NCI-H2171 treated with DMSO at 0.1 percent for 48 hours (cell line): ENCODE results near the gene MS4A7.

Experiments used
- DNase-seq: peaks from one replicate; lab custom pipeline; 2025; lab: John Stamatoyannopoulos, UW

The MS4A7 gene

DNA sequence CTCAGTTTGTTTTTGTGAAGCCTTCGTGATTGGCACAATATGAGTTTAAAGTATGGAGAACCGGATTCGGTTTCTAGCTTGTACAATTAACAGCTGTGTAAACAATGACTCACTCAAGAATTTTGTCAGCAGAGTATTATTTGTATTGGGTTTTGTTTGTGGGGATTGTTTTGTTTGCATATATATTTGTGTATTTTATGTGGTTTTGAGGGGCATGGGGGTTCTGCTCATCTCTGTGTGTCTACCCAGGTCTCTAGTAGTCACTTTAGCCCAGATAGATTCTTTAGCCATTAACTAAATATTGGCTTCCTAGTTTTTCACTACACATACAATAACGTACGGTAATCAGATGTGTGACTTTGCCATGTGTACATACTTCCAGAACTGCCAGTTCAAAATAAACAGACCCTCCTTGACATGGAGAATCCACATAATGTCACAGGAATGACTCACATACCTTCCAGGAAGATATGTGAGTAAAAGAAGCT lies 7.5 kb upstream of the MS4A7 start:
- no peak for DNase-seq

- no peak for DNase-seq
Observed at GRCh38 chr11:60371386-60371785, 6.9 kb upstream of the MS4A7 start.

- no peak for DNase-seq
Observed at GRCh38 chr11:60371854-60372253, 6.5 kb upstream of the MS4A7 start.

DNA sequence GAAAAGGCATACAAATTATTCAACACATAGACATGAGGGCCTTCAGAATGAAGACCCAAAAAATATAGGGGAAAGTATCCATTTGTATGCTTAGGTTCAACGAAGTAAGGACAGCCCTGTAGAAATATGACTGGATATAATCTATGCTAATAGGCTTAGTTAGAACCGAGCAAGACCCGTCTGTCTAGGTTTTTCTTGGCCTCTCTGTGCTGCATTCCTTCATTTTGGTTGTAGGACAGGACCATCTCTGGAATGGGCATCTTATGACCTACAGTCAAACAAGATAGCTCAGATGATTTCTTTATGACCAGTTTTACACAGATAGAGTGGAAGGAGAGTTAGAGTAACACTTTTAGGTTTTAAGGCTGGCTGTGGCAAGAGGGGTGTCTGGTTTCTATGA lies 5.6 kb upstream of the MS4A7 start:
- no peak for DNase-seq

GRCh38 chr11:60375316-60375715 lies 3.0 kb upstream of the MS4A7 start:
- no peak for DNase-seq

- no peak for DNase-seq
Observed at GRCh38 chr11:60376601-60377000, 1.7 kb upstream of the MS4A7 start.

DNA sequence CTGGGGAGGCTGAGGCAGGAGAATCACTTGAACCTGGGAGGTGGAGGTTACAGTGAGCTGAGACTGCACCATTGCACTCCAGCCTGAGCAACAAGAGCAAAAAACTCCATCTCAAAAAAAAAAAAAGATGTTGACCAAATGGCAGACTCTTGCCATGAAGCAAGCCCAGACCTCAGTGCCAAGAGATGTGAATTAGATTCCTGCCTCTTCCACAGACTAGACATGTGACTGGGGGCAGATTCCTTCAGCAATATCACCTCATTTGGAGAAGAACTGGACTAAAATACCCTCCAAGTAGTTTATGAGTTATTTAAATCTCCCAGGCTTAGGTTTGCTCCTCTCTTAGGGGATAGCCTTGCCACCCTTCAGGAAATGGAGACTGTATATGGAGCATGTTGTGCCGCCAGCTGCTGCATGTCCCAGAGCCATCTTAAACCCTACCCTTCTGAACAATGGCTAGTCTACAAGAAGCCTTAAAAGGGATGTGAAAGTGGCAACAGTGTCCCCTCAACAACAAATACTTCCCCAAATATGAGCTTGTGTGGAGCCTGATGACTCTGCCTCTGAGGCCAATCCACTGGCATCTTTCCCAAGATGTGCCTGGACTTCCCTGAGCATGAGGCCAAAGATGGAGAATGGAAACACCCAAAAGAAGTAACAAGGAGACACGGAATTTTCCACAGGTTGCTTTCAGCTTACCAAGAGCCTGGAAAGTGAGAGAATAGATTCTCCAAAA lies 763 bp upstream of the MS4A7 start:
- DNase-seq, result no peak

DNA sequence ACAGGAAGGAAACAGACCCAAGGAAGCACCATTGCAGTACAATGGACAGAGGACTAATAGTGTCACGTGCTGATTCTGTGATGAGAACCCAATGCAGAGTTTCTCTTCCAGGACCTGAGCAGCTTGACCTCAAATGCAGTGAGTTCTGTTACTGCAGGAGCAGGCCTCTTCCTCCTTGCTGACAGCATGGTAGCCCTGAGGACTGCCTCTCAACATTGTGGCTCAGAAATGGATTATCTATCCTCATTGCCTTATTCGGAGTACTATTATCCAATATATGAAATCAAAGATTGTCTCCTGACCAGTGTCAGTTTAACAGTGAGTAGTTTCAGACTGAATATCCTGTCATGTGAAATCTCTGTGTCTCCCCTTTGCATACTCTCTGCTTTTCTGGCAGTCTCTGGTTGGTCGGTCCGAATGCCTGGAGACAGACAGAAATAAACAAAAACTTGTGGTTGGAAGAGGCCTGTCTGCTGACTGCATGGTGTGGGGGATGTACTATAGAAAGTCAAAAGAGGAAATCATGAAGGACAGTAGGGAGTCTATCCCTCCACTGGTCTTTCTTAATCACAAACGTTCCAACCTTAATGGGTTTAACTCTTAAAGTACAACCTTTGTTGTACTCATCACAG lies 11.1 kb downstream of the MS4A7 start:
- DNase-seq, result no peak

DNA sequence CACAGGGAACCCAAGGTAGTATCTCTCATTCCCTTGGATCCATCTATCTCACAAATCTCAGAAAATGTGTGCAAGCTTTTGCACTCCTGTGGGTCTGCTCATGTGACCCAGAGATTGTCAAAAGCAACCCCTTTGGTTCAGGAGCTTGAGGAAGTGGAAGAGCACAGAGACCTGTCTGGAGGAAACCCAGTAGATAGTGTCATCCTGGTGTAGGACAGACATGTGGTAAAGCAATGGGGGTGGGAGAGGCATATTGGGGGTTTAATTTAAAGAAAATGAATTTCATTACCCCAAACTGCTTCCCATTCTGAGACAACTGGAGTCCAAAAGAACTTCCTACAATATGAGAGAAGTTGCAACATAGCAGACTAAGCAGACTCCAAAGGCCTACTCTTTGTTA lies 12.1 kb downstream of the MS4A7 start:
- no peak for DNase-seq

GRCh38 chr11:60392361-60392760 lies 14.0 kb downstream of the MS4A7 start:
- DNase-seq, result no peak

DNA sequence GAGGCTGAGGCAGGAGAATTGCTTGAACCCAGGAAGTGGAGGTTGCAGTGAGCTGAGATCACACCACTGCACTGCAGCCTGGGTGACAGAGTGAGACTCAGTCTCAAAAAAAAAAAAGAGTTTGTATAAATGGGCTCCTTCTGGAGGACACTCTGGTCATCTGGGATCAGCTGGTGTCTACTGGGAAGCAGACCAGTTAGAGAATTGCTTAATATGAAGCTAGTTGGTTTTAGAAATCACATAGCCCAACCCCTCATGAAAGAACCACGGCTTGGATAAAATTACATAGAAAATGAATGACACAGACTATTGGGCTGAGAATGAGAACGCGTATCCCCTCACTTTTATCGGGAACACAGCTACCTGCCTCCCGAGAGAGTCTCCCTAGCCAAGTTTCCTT lies 14.7 kb downstream of the MS4A7 start:
- DNase-seq, result no peak

DNA sequence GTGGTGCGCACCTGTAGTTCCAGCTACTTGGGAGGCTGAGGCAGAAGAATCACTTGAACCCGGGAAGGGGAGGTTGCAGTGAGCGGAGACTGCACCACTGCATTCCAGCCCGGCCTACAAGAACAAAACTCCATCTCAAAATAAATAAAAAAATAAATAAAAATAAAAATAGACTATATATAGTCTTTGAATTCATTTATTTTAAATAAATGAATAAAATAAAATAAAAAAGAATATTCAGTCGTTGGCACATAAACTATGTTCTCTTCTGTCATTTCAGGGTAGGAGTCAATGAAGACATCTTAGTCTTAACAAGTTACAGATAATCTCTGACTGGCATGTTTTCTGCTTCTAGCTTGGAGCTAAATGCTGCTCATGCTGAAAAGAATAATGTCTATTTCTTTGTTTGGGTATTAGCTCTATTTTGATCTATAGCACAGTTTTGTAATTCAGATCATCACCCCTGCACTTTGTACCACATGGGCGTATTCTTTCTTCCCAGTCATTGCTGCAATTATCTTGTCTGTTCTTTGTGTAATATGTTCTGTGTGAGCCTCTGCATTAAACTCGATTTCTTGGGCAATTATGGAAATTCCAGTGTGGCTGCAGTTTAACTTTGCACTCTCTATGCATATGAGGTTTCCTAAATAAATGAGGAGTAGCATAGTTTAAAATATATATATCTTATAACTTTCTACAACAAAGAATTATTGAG lies 16.5 kb downstream of the MS4A7 start:
- no peak for DNase-seq

GRCh38 chr11:60396382-60396781 lies 18.1 kb downstream of the MS4A7 start, which contains the start of gene MS4A14:
Gene MS4A14 (plus strand): TSS chr11:60396459. CDS start chr11:60396579, 120 bp downstream.
- DNase-seq, result no peak

GRCh38 chr11:60396799-60397198 lies 18.5 kb downstream of the MS4A7 start:
- DNase-seq, result no peak

DNA sequence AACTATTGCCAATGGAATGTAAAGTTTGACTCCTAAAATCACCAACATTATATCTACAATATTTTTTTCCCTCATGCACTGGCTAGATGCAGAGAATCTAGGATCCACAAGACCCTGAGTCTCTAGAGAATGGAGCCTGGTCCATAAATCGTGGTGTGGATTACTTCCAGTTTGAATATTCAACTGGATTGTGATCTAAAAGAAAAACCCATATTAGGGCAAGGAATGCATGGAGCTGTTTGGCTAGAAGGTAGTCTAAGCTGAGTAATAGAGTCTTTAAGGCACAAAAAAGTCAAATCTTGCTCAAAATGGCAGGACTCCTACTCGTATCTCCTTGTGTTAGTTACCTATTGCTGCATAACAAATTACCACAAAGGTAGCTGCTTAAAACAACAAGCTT lies 41.7 kb downstream of the MS4A7 start:
- DNase-seq, result no peak

DNA sequence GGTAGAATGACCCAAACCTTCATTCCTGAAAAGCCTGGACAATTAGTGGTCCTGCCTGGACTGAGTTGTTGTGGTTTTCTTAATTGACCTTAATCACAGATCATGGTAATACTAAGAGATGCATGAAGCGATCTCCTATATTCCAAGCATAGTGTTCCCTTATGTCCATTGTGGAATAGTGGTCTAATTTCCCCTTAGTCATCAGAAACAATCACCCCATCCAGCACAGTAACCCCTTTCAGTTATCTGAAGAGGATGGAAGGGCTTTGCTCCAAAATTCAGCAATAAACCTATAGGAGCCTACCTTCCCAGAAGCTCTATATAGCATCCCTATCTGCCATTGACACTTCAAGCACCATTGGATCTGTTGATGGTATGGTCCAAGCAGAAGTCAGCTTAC lies 44.3 kb downstream of the MS4A7 start:
- no peak for DNase-seq

DNA sequence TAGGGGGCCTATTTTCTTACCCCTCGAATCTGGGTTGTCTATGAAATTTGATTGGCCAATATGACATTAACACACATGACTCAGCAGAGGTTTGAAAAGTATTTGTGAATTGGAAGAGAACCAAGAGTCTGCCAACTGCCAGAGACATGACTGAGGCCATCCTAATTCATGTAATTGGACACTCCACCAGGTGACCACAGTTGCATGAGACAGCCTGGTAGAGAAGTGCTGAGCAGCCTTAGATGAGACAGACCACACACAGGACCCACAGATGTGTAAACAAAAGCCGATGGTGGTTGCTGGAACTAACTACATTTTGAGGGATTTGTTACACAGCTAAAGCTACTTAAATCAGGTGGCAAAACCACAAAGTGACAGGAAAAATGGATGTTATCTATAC lies 50.2 kb downstream of the MS4A7 start:
- DNase-seq, result no peak

GRCh38 chr11:60429272-60429671 lies 50.9 kb downstream of the MS4A7 start, which contains the start of gene MS4A5:
Gene MS4A5 (plus strand): TSS chr11:60429572. CDS start chr11:60429675, 103 bp downstream.
- DNase-seq, result no peak

GRCh38 chr11:60431251-60431650 lies 52.9 kb downstream of the MS4A7 start:
- no peak for DNase-seq

- no peak for DNase-seq
Observed at GRCh38 chr11:60433401-60433800, 55.1 kb downstream of the MS4A7 start.
